ENCODE data around the gene USP53. TPM values are rescaled to one million over a fixed set of nuclear protein-coding genes. Genes with fewer than 3 reads are reported as not detected.

The USP53 gene
- total RNA-seq, 1 experiment from 2014 or later: 20.1 TPM

DNA sequence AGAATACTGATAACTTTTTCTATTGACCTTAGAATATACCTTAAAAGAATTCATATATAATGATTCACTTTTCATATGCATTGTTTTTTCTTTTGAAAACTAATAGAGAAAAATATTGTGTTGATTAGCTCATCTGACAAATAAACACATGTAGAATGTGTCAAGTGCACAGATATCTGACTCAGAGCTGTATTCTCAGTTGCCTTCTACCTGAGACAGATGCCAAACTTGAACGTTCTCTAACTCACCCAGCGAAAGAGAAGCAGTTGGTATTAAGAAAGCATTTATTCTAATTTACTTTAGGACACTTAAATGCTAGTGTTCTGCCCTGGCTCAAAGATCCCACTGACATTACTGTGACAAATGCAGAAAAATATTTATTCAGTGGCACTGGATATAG is 28.1 kb downstream of the USP53 start:
- Mint-ChIP-seq H3K36me3 (peaks cover 12% of the 10 kb centered on the region), H3K4me3 (no peak overlapping the region), H3K27ac (no peak overlapping the region), H3K27me3 (ENCODE audit: low read depth) (no peaks in the 10 kb centered on the region), H3K9me3 (no peaks in the 10 kb centered on the region), H3K4me1 (peaks cover 42% of the 10 kb centered on the region)
- POLR2A ChIA-PET: no interaction called here
- no peak for DNase-seq (ENCODE audit: low spot score)
- no peak for TF ChIP-seq CREM (CRISPR knock-in tag; IDR thresholded peaks at IDR 0.05)
- no peak for TF ChIP-seq ZBTB21 (CRISPR knock-in tag; IDR thresholded peaks at IDR 0.05; ENCODE audit: borderline replicate concordance)
- TF ChIP-seq, protein P1, sequence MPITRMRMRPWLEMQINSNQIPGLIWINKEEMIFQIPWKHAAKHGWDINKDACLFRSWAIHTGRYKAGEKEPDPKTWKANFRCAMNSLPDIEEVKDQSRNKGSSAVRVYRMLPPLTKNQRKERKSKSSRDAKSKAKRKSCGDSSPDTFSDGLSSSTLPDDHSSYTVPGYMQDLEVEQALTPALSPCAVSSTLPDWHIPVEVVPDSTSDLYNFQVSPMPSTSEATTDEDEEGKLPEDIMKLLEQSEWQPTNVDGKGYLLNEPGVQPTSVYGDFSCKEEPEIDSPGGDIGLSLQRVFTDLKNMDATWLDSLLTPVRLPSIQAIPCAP (CRISPR knock-in tag; IDR thresholded peaks at IDR 0.05): no peak
- no peak for TF ChIP-seq ETV6 (CRISPR knock-in tag; IDR thresholded peaks at IDR 0.05)
- no peak for TF ChIP-seq NR2C2 (CRISPR knock-in tag; IDR thresholded peaks at IDR 0.05)
- TF ChIP-seq ZNF219 (CRISPR knock-in tag; IDR thresholded peaks at IDR 0.05; ENCODE audit: borderline replicate concordance): no peak
- TF ChIP-seq NFATC4 (CRISPR knock-in tag; IDR thresholded peaks at IDR 0.05): no peak
- TF ChIP-seq, protein P2, sequence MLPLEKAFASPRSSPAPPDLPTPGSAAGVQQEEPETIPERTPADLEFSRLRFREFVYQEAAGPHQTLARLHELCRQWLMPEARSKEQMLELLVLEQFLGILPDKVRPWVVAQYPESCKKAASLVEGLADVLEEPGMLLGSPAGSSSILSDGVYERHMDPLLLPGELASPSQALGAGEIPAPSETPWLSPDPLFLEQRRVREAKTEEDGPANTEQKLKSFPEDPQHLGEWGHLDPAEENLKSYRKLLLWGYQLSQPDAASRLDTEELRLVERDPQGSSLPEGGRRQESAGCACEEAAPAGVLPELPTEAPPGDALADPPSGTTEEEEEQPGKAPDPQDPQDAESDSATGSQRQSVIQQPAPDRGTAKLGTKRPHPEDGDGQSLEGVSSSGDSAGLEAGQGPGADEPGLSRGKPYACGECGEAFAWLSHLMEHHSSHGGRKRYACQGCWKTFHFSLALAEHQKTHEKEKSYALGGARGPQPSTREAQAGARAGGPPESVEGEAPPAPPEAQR (CRISPR knock-in tag; IDR thresholded peaks at IDR 0.05): no peak
- TF ChIP-seq, protein P3, sequence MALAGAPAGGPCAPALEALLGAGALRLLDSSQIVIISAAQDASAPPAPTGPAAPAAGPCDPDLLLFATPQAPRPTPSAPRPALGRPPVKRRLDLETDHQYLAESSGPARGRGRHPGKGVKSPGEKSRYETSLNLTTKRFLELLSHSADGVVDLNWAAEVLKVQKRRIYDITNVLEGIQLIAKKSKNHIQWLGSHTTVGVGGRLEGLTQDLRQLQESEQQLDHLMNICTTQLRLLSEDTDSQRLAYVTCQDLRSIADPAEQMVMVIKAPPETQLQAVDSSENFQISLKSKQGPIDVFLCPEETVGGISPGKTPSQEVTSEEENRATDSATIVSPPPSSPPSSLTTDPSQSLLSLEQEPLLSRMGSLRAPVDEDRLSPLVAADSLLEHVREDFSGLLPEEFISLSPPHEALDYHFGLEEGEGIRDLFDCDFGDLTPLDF (CRISPR knock-in tag; IDR thresholded peaks at IDR 0.05): no peak
- TF ChIP-seq, protein P4, sequence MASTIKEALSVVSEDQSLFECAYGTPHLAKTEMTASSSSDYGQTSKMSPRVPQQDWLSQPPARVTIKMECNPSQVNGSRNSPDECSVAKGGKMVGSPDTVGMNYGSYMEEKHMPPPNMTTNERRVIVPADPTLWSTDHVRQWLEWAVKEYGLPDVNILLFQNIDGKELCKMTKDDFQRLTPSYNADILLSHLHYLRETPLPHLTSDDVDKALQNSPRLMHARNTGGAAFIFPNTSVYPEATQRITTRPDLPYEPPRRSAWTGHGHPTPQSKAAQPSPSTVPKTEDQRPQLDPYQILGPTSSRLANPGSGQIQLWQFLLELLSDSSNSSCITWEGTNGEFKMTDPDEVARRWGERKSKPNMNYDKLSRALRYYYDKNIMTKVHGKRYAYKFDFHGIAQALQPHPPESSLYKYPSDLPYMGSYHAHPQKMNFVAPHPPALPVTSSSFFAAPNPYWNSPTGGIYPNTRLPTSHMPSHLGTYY (CRISPR knock-in tag; IDR thresholded peaks at IDR 0.05): no peak
- no peak for TF ChIP-seq CREB1 (CRISPR knock-in tag; IDR thresholded peaks at IDR 0.05)
- TF ChIP-seq, protein P5, sequence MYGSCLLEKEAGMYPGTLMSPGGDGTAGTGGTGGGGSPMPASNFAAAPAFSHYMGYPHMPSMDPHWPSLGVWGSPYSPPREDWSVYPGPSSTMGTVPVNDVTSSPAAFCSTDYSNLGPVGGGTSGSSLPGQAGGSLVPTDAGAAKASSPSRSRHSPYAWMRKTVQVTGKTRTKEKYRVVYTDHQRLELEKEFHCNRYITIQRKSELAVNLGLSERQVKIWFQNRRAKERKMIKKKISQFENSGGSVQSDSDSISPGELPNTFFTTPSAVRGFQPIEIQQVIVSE (CRISPR knock-in tag; IDR thresholded peaks at IDR 0.05; ENCODE audit: borderline replicate concordance): no peak
- TF ChIP-seq MYBL2 (CRISPR knock-in tag; IDR thresholded peaks at IDR 0.05): no peak
- no peak for TF ChIP-seq ZNF423 (CRISPR knock-in tag; IDR thresholded peaks at IDR 0.05)
- TF ChIP-seq, protein P6, sequence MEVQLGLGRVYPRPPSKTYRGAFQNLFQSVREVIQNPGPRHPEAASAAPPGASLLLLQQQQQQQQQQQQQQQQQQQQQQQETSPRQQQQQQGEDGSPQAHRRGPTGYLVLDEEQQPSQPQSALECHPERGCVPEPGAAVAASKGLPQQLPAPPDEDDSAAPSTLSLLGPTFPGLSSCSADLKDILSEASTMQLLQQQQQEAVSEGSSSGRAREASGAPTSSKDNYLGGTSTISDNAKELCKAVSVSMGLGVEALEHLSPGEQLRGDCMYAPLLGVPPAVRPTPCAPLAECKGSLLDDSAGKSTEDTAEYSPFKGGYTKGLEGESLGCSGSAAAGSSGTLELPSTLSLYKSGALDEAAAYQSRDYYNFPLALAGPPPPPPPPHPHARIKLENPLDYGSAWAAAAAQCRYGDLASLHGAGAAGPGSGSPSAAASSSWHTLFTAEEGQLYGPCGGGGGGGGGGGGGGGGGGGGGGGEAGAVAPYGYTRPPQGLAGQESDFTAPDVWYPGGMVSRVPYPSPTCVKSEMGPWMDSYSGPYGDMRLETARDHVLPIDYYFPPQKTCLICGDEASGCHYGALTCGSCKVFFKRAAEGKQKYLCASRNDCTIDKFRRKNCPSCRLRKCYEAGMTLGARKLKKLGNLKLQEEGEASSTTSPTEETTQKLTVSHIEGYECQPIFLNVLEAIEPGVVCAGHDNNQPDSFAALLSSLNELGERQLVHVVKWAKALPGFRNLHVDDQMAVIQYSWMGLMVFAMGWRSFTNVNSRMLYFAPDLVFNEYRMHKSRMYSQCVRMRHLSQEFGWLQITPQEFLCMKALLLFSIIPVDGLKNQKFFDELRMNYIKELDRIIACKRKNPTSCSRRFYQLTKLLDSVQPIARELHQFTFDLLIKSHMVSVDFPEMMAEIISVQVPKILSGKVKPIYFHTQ (CRISPR knock-in tag; IDR thresholded peaks at IDR 0.05): no peak
- TF ChIP-seq ESRRA (CRISPR knock-in tag; IDR thresholded peaks at IDR 0.05; ENCODE audit: borderline replicate concordance): no peak
- no peak for ATAC-seq
- CTCF ChIA-PET: interaction anchor here (1.3 kb wide), 1 partner anchor 15 kb away, joined by 3 read pairs; no protein-coding TSS in a partner anchor

DNA sequence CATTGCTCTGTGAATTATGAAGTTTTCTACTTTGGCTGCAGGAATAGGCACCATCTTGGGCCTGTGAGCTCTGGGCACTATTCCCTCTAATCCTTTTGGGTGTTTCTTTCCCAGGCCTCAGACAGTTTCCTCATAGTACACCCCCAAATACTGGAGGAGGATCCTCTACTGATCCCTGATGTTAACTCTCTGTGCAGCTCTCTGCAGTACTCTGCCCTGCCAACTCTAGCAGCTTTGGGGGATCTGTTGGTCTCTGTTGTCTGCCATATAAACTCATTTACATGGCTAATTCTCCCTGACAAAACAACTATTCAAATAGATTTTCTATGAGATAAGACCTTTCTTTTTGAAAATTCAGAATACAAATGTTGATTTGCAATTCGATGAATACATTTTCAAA is 29.9 kb downstream of the USP53 start:
- Mint-ChIP-seq H3K36me3 (peaks cover 12% of the 10 kb centered on the region), H3K27ac (peak overlapping the region; percentile 20; the same call in 1 of the 2 replicates), H3K27me3 (ENCODE audit: low read depth) (no peaks in the 10 kb centered on the region), H3K9me3 (no peaks in the 10 kb centered on the region), H3K4me1 (peaks cover 54% of the 10 kb centered on the region), H3K4me3 (no peak overlapping the region)
- ChIA-PET POLR2A (no interaction called here), CTCF (interaction anchor here (0.6 kb wide), 1 partner anchor 27 kb away, joined by 3 read pairs; no protein-coding TSS in a partner anchor)
- TF ChIP-seq MYBL2 (CRISPR knock-in tag; IDR thresholded peaks at IDR 0.05): no peak
- no peak for TF ChIP-seq TEAD1 (CRISPR knock-in tag; IDR thresholded peaks at IDR 0.05)
- no peak for TF ChIP-seq SMAD4 (CRISPR knock-in tag; IDR thresholded peaks at IDR 0.05)
- no peak for TF ChIP-seq KAT7 (CRISPR knock-in tag; IDR thresholded peaks at IDR 0.05; ENCODE audit: borderline replicate concordance)
- TF ChIP-seq, protein P7, sequence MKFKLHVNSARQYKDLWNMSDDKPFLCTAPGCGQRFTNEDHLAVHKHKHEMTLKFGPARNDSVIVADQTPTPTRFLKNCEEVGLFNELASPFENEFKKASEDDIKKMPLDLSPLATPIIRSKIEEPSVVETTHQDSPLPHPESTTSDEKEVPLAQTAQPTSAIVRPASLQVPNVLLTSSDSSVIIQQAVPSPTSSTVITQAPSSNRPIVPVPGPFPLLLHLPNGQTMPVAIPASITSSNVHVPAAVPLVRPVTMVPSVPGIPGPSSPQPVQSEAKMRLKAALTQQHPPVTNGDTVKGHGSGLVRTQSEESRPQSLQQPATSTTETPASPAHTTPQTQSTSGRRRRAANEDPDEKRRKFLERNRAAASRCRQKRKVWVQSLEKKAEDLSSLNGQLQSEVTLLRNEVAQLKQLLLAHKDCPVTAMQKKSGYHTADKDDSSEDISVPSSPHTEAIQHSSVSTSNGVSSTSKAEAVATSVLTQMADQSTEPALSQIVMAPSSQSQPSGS (CRISPR knock-in tag; IDR thresholded peaks at IDR 0.05; ENCODE audit: borderline replicate concordance, low read depth): no peak
- ATAC-seq (peak; percentile 82), DNase-seq (ENCODE audit: low spot score) (no peak)
